B cell (primary cell): ENCODE data around the gene SCFD2.

ENCODE experiments used
- EZH2 ChIP-seq: IDR thresholded peaks from 2 replicates; pipeline ENCODE4 v1.6.1; 2012; ENCODE audit warnings: borderline replicate concordance, low read depth, mild to moderate bottlenecking, moderate library complexity, low read length; ENCODE audit not compliant: insufficient read depth, poor library complexity, severe bottlenecking
- TF ChIP-seq, protein P1 (sequence below): fragments of 200-600 bp; IDR thresholded peaks from one replicate; pipeline ENCODE4 v1.8.0; 2022; ENCODE audit warnings: antibody characterized with exemption, mild to moderate bottlenecking

DNA sequence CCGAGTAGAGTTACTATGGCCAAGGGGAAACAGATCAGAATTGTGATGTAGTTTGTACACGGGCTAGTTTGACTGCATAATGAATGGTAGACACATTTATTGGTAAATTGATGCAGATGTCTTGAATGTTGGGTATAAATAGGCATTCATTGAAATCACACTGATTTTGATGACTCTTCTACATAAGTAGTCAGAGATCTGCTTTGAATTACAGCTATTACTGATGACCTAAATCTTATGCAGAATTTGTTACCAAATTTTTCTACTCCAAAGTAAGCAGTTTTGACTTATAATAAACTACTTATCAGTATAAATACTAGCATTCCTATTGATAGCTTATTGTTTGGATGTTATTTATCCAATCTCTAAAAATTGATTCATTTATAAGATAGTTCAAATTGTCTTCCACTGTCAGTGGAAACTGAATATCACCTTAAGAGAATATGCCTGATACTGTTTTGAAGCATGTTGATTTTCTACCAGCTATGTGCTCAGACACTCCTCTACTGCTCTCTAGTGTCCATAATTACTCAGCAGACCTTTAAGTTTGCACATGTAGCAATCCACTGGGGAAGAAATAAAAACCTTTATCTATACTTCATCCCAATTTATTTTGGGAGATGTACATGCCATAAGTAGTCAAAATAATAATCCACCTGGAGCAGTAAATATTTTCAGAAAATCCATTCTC is 383.5 kb downstream of the SCFD2 start:
- TF ChIP-seq, protein P1, sequence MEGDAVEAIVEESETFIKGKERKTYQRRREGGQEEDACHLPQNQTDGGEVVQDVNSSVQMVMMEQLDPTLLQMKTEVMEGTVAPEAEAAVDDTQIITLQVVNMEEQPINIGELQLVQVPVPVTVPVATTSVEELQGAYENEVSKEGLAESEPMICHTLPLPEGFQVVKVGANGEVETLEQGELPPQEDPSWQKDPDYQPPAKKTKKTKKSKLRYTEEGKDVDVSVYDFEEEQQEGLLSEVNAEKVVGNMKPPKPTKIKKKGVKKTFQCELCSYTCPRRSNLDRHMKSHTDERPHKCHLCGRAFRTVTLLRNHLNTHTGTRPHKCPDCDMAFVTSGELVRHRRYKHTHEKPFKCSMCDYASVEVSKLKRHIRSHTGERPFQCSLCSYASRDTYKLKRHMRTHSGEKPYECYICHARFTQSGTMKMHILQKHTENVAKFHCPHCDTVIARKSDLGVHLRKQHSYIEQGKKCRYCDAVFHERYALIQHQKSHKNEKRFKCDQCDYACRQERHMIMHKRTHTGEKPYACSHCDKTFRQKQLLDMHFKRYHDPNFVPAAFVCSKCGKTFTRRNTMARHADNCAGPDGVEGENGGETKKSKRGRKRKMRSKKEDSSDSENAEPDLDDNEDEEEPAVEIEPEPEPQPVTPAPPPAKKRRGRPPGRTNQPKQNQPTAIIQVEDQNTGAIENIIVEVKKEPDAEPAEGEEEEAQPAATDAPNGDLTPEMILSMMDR: no peak
- no peak for TF ChIP-seq EZH2
